ENCODE measurements around the gene CDC26.

GRCh38 chr9:113302792-113303418 is 27.5 kb upstream of the CDC26 start, which contains the start of gene RNF183:
- TF ChIP-seq CTCF (IDR thresholded peaks at IDR 0.05; ENCODE audit: low read length) (no peak), EZH2 (IDR thresholded peaks at IDR 0.05; ENCODE audit: borderline replicate concordance, low read length) (no peak)

Measured in OCI-LY1 (cell line).